HG02970 (cell line): ENCODE measurements around the gene TAGLN3.
"Not testable (repeated sequence)": the region's sequence is repeated elsewhere in the genome, so short reads cannot be mapped to it uniquely, and the experiment has no call there.

Experiments
- ATAC-seq: cut with Tn5 transposase; IDR thresholded peaks from one replicate; pipeline ENCODE4 v1.9.1; 2021; ENCODE audit warnings: mild to moderate bottlenecking, moderate library complexity, moderate number of reproducible peaks; ENCODE audit not compliant: unreplicated experiment, low FRiP score

The TAGLN3 gene

GRCh38 chr3:112005091-112005672 is 6.5 kb downstream of the TAGLN3 start:
- no peak for ATAC-seq

- no peak for ATAC-seq
These were observed 8.9 kb downstream of the TAGLN3 start for GRCh38 chr3:112007633-112008032.

- ATAC-seq: no peak
These were observed 10.9 kb downstream of the TAGLN3 start for GRCh38 chr3:112009670-112010069.

- no peak for ATAC-seq
These were observed 11.9 kb downstream of the TAGLN3 start for GRCh38 chr3:112010636-112011035.

- no peak for ATAC-seq
These were observed 12.7 kb downstream of the TAGLN3 start for GRCh38 chr3:112011376-112011940.

GRCh38 chr3:112012205-112012992 is 13.7 kb downstream of the TAGLN3 start:
- ATAC-seq: no peak

- ATAC-seq: peak; percentile 64
These were observed 14.5 kb downstream of the TAGLN3 start for GRCh38 chr3:112013058-112013783.

- no peak for ATAC-seq
These were observed 15.0 kb downstream of the TAGLN3 start for GRCh38 chr3:112013784-112014143.

GRCh38 chr3:112017091-112017490 is 18.4 kb downstream of the TAGLN3 start:
- no peak for ATAC-seq

GRCh38 chr3:112018712-112019111 is 20.0 kb downstream of the TAGLN3 start:
- ATAC-seq: no peak

- ATAC-seq: no peak
These were observed 21.0 kb downstream of the TAGLN3 start for GRCh38 chr3:112019716-112020115.

- no peak for ATAC-seq
These were observed 22.0 kb downstream of the TAGLN3 start for GRCh38 chr3:112020674-112021085.

GRCh38 chr3:112027142-112027541 is 28.4 kb downstream of the TAGLN3 start:
- ATAC-seq: no peak

- ATAC-seq: no peak
These were observed 29.1 kb downstream of the TAGLN3 start for GRCh38 chr3:112027826-112028225.

- no peak for ATAC-seq
These were observed 32.2 kb downstream of the TAGLN3 start for GRCh38 chr3:112030901-112031300.

- no peak for ATAC-seq
These were observed 33.5 kb downstream of the TAGLN3 start for GRCh38 chr3:112032098-112032731.

- ATAC-seq: no peak
These were observed 35.7 kb downstream of the TAGLN3 start, which contains the start of gene TMPRSS7 for GRCh38 chr3:112034436-112034835. Gene TMPRSS7 (plus strand): TSS chr3:112034736. CDS start chr3:112034846, 110 bp downstream.

- no peak for ATAC-seq
These were observed 36.5 kb downstream of the TAGLN3 start for GRCh38 chr3:112035241-112035640.

- not testable (repeated sequence) for ATAC-seq
These were observed 38.5 kb downstream of the TAGLN3 start for GRCh38 chr3:112037194-112037593.

- ATAC-seq: no peak
These were observed 40.1 kb downstream of the TAGLN3 start for GRCh38 chr3:112038863-112039262.

- no peak for ATAC-seq
These were observed 42.6 kb downstream of the TAGLN3 start for GRCh38 chr3:112041321-112041720.
